Mesenchymal stem cell (in vitro differentiated cells and primary cell): ENCODE results near the gene LYPD6B.

Source experiments
- DNase-seq: peaks from one replicate; pipeline ENCODE4 v3.0.0-alpha.2; 2013
- H2AFZ ChIP-seq: one replicate; pipeline ENCODE4 v1.6.1; 2013; ENCODE audit warnings: low read depth, mild to moderate bottlenecking, control low read depth, inconsistent platforms, low read length, moderate library complexity
- H2AK5ac ChIP-seq: 2 replicates; pipeline ENCODE4 v1.6.1; 2013; ENCODE audit warnings: low read length, moderate library complexity, mild to moderate bottlenecking, inconsistent platforms; ENCODE audit not compliant: severe bottlenecking
- H2BK120ac ChIP-seq: one replicate; pipeline ENCODE4 v1.6.1; 2013; ENCODE audit warnings: low read depth, mild to moderate bottlenecking, inconsistent platforms, low read length, moderate library complexity
- H2BK12ac ChIP-seq, 2 experiments: one replicate each; pipeline ENCODE4 v1.6.1; 2013; ENCODE audit warnings: inconsistent platforms in 2 of 2, low read length in 2 of 2, mild to moderate bottlenecking in 2 of 2, moderate library complexity in 2 of 2, control low read depth in 1 of 2
- H2BK15ac ChIP-seq: one replicate; pipeline ENCODE4 v1.6.1; 2013; ENCODE audit warnings: mild to moderate bottlenecking, low read depth, inconsistent platforms; ENCODE audit not compliant: poor library complexity, severe bottlenecking
- H2BK5ac ChIP-seq: 2 replicates; pipeline ENCODE4 v1.6.1; 2013; ENCODE audit warnings: low read depth, mild to moderate bottlenecking, low read length, control low read depth, inconsistent platforms; ENCODE audit not compliant: poor library complexity, severe bottlenecking
- H3K14ac ChIP-seq, 2 experiments: one replicate each; pipeline ENCODE4 v1.6.1; 2013; ENCODE audit warnings: inconsistent platforms in 2 of 2, low read length in 2 of 2, control low read depth in 1 of 2, mild to moderate bottlenecking in 1 of 2, moderate library complexity in 1 of 2
- H3K18ac ChIP-seq, 2 experiments: one replicate each; pipeline ENCODE4 v1.6.1; 2013; ENCODE audit warnings: inconsistent platforms in 2 of 2, low read length in 2 of 2, control low read depth in 1 of 2, low read depth in 1 of 2, mild to moderate bottlenecking in 1 of 2
- H3K23ac ChIP-seq, 2 experiments: one replicate each; pipeline ENCODE4 v1.6.1; 2013; ENCODE audit warnings: inconsistent platforms in 2 of 2, low read length in 2 of 2, mild to moderate bottlenecking in 2 of 2, moderate library complexity in 2 of 2, control low read depth in 1 of 2
- H3K27ac ChIP-seq: 2 replicates; pipeline ENCODE4 v1.5.1; 2013; ENCODE audit warnings: mild to moderate bottlenecking, moderate library complexity, low read length, control low read depth, inconsistent platforms; ENCODE audit not compliant: poor library complexity, severe bottlenecking
- H3K27me3 ChIP-seq, 2 experiments: 2 replicates each; pipeline versions ENCODE4 v1.6.1 to v1.7.0; 2013; ENCODE audit warnings: low read length in 2 of 2, mild to moderate bottlenecking in 2 of 2, moderate library complexity in 2 of 2, control low read depth in 1 of 2, inconsistent platforms in 1 of 2; ENCODE audit not compliant: control insufficient read depth in 1 of 2, insufficient read depth in 1 of 2
- H3K36me3 ChIP-seq, 2 experiments: 2 replicates each; pipeline versions ENCODE4 v1.6.1 to v1.7.0; 2013; ENCODE audit warnings: low read length in 2 of 2, control low read depth in 1 of 2, inconsistent platforms in 1 of 2, low read depth in 1 of 2, mild to moderate bottlenecking in 1 of 2; ENCODE audit not compliant: insufficient read depth in 2 of 2, control insufficient read depth in 1 of 2
- H3K4ac ChIP-seq, 2 experiments: one replicate each; pipeline ENCODE4 v1.6.1; 2013; ENCODE audit warnings: inconsistent platforms in 2 of 2, low read length in 2 of 2, mild to moderate bottlenecking in 2 of 2, moderate library complexity in 2 of 2, control low read depth in 1 of 2, low read depth in 1 of 2
- H3K4me1 ChIP-seq: 2 replicates; pipeline ENCODE4 v1.6.1; 2013; ENCODE audit warnings: low read depth, low read length, control low read depth; ENCODE audit not compliant: control insufficient read depth, insufficient read depth
- H3K4me2 ChIP-seq: 2 replicates; pipeline ENCODE4 v1.6.1; 2013; ENCODE audit warnings: low read length, mild to moderate bottlenecking, inconsistent platforms; ENCODE audit not compliant: poor library complexity, severe bottlenecking
- H3K4me3 ChIP-seq, 2 experiments: 2 replicates each; pipeline versions ENCODE4 v1.5.1 to v1.7.0; 2013; ENCODE audit warnings: low read length in 2 of 2, mild to moderate bottlenecking in 2 of 2, control low read depth in 1 of 2, low read depth in 1 of 2; ENCODE audit not compliant: insufficient read depth in 1 of 2
- H3K79me1 ChIP-seq: replicated peaks from 2 replicates; pipeline ENCODE4 v1.6.1; 2013; ENCODE audit warnings: mild to moderate bottlenecking, control low read depth, low read length, inconsistent platforms; ENCODE audit not compliant: poor library complexity, severe bottlenecking
- H3K9ac ChIP-seq: 2 replicates; pipeline ENCODE4 v1.7.0; 2013; ENCODE audit warnings: mild to moderate bottlenecking, low read length, moderate library complexity
- H3K9me3 ChIP-seq: 2 replicates; pipeline ENCODE4 v1.7.0; 2013; ENCODE audit warnings: mild to moderate bottlenecking, low read length; ENCODE audit not compliant: control insufficient read depth
- H4K8ac ChIP-seq: one replicate; pipeline ENCODE4 v1.6.1; 2013; ENCODE audit warnings: inconsistent platforms, mild to moderate bottlenecking, low read length, moderate library complexity
- H4K91ac ChIP-seq: one replicate; pipeline ENCODE4 v1.6.1; 2013; ENCODE audit warnings: mild to moderate bottlenecking, low read length, inconsistent platforms
- WGBS: methylation state at CpG from one replicate; pipeline ENCODE4 v1.1.7; 2013; ENCODE audit warnings: mixed read lengths; 5-methylcytosine and 5-hydroxymethylcytosine counted together

Gene LYPD6B

GRCh38 chr2:148993351-148993750 lies 45.1 kb upstream of the LYPD6B start:
- Histone ChIP-seq H3K23ac (no peak overlapping the region), H3K4me2 (no peak overlapping the region), H3K79me1 (no peaks in the 10 kb centered on the region), H4K91ac (no peak overlapping the region), H3K14ac (no peak overlapping the region), H3K4ac (no peak overlapping the region), H2BK120ac (no peak overlapping the region), H3K4me3 (no peak overlapping the region), H2AK5ac (no peak overlapping the region), H3K9ac (no peak overlapping the region), H2BK15ac (no peak overlapping the region), H2BK5ac (no peak overlapping the region), H3K9me3 (no peaks in the 10 kb centered on the region), H3K27ac (no peak overlapping the region), H2BK12ac (no peak overlapping the region), H3K18ac (no peak overlapping the region), H4K8ac (no peak overlapping the region), H2AFZ (no peak overlapping the region), H3K36me3 (no peaks in the 10 kb centered on the region), H3K4me1 (no peaks in the 10 kb centered on the region), H3K27me3 (peaks cover 0 to 9% of the 10 kb centered on the region in 2 experiments)
- peak; percentile 62 for DNase-seq
- no CpG with 5 or more reads among the region's 3 CpGs for WGBS

- no peak for DNase-seq
- Histone ChIP-seq H3K4me2 (no peak overlapping the region), H3K27me3 (peaks cover 2 to 11% of the 10 kb centered on the region in 2 experiments), H3K9me3 (no peaks in the 10 kb centered on the region), H3K9ac (no peak overlapping the region), H3K14ac (no peak overlapping the region), H3K18ac (peak overlapping the region in 1 of 2 experiments; percentile 55), H3K4me1 (no peaks in the 10 kb centered on the region), H2AFZ (no peak overlapping the region), H3K27ac (no peak overlapping the region), H3K79me1 (no peaks in the 10 kb centered on the region), H2BK120ac (no peak overlapping the region), H2AK5ac (no peak overlapping the region), H3K4me3 (no peak overlapping the region), H3K23ac (no peak overlapping the region), H3K4ac (no peak overlapping the region), H2BK5ac (no peak overlapping the region), H3K36me3 (no peaks in the 10 kb centered on the region), H2BK12ac (no peak overlapping the region), H4K8ac (no peak overlapping the region), H2BK15ac (no peak overlapping the region), H4K91ac (peak overlapping the region; percentile 39)
- 96% methylated on average over 8 of the region's 8 CpGs for WGBS
Observed at GRCh38 chr2:148994341-148994740, 44.2 kb upstream of the LYPD6B start.

- H3K27me3 ChIP-seq: peaks cover 8 to 14% of the 10 kb centered on the region in 2 experiments
- H2BK15ac ChIP-seq: no peak overlapping the region
- no peak overlapping the region for H3K14ac ChIP-seq
- H2BK5ac ChIP-seq: no peak overlapping the region
- H4K8ac ChIP-seq: no peak overlapping the region
- H3K4ac ChIP-seq: no peak overlapping the region
- H3K79me1 ChIP-seq: no peaks in the 10 kb centered on the region
- no peak overlapping the region for H3K18ac ChIP-seq
- H3K27ac ChIP-seq: no peak overlapping the region
- no peaks in the 10 kb centered on the region for H3K36me3 ChIP-seq
- no peak overlapping the region for H2AK5ac ChIP-seq
- no peak for DNase-seq
- no peaks in the 10 kb centered on the region for H3K9me3 ChIP-seq
- WGBS: 94% methylated on average over 6 of the region's 6 CpGs
- H2BK12ac ChIP-seq: no peak overlapping the region
- H2AFZ ChIP-seq: no peak overlapping the region
- H3K4me2 ChIP-seq: no peak overlapping the region
- H4K91ac ChIP-seq: no peak overlapping the region
- H3K9ac ChIP-seq: no peak overlapping the region
- no peak overlapping the region for H2BK120ac ChIP-seq
- H3K4me1 ChIP-seq: no peaks in the 10 kb centered on the region
- H3K4me3 ChIP-seq: no peak overlapping the region
- H3K23ac ChIP-seq: no peak overlapping the region
Observed at GRCh38 chr2:148996805-148997204, 41.7 kb upstream of the LYPD6B start.

- H2BK5ac ChIP-seq: no peak overlapping the region
- H2AFZ ChIP-seq: no peak overlapping the region
- H4K91ac ChIP-seq: no peak overlapping the region
- no peaks in the 10 kb centered on the region for H3K9me3 ChIP-seq
- H3K9ac ChIP-seq: no peak overlapping the region
- H4K8ac ChIP-seq: no peak overlapping the region
- no peak overlapping the region for H3K23ac ChIP-seq
- H3K4me2 ChIP-seq: no peak overlapping the region
- H3K4me3 ChIP-seq: no peak overlapping the region
- no peak overlapping the region for H2BK15ac ChIP-seq
- H2BK12ac ChIP-seq: peak overlapping the region in 1 of 2 experiments; percentile 18
- H3K27ac ChIP-seq: no peak overlapping the region
- H3K14ac ChIP-seq: peak overlapping the region in 1 of 2 experiments; percentile 28
- no peaks in the 10 kb centered on the region for H3K4me1 ChIP-seq
- 92% methylated on average over 13 of the region's 16 CpGs for WGBS
- no peaks in the 10 kb centered on the region for H3K36me3 ChIP-seq
- peaks cover 8 to 14% of the 10 kb centered on the region in 2 experiments for H3K27me3 ChIP-seq
- no peak overlapping the region for H3K4ac ChIP-seq
- H2BK120ac ChIP-seq: no peak overlapping the region
- H2AK5ac ChIP-seq: no peak overlapping the region
- H3K79me1 ChIP-seq: no peaks in the 10 kb centered on the region
- no peak overlapping the region for H3K18ac ChIP-seq
- DNase-seq: no peak
Observed at GRCh38 chr2:148998165-148998830, 40.2 kb upstream of the LYPD6B start.
